ENCODE data around the gene TP53I13. TPM values are rescaled to one million over a fixed set of nuclear protein-coding genes. Genes with fewer than 3 reads are reported as not detected.

The TP53I13 gene
- total RNA-seq, 4 donors from 2014 or later: 119 to 188 (median 152) TPM

DNA sequence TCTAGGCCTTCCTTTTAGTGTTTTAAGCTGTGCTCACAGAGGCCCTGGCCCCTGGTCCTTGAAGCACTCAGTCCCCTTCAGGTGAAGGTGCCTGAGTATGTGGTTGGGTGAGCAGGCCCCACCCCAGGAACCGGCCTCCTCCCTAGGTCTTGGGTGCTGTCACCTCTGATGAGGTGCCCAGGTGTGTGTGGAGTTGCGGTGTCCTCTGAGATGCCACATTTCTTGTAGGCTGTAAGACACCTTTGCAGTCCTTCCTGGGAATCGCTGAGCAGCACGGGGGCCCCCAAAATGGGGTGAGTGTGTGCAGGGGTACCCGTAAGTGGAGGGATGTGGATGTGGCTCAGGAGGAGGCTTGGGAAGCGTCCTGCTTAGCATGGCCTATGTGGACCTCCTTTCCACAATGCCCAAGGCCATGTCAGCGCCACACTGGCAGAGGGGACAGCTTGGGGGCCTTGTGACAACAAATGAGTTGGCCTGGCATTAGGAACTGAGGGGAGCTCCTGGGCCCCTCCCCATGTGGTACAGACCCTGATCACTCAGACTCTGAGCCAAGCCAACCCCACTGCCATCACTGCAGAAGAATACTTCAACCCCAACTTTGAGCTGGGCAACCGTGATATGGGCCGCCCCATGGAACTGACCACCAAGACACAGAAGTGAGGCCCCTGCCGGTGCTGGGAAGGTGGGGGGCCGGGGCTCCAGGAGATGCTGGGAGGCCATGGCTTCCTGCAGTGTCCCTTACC lies 43.0 kb downstream of the TP53I13 start:
- no peak overlapping the region for H3K4me3 ChIP-seq
- H3K27ac ChIP-seq: no peak overlapping the region
- H3K27me3 ChIP-seq: no peaks in the 10 kb centered on the region
- peaks cover 0 to 37% (median 0%) of the 10 kb centered on the region in 3 donors for H3K36me3 ChIP-seq
- H3K9me3 ChIP-seq: no peaks in the 10 kb centered on the region
- no peak for DNase-seq (ENCODE audit: low spot score in 2 of 2)
- TF ChIP-seq EP300 (IDR thresholded peaks at IDR 0.05): no peak
- TF ChIP-seq, protein P1, sequence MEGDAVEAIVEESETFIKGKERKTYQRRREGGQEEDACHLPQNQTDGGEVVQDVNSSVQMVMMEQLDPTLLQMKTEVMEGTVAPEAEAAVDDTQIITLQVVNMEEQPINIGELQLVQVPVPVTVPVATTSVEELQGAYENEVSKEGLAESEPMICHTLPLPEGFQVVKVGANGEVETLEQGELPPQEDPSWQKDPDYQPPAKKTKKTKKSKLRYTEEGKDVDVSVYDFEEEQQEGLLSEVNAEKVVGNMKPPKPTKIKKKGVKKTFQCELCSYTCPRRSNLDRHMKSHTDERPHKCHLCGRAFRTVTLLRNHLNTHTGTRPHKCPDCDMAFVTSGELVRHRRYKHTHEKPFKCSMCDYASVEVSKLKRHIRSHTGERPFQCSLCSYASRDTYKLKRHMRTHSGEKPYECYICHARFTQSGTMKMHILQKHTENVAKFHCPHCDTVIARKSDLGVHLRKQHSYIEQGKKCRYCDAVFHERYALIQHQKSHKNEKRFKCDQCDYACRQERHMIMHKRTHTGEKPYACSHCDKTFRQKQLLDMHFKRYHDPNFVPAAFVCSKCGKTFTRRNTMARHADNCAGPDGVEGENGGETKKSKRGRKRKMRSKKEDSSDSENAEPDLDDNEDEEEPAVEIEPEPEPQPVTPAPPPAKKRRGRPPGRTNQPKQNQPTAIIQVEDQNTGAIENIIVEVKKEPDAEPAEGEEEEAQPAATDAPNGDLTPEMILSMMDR (IDR thresholded peaks at IDR 0.05): no peak
- WGBS, 2 donors: 93 to 99% methylated on average over 11 of the region's 11 CpGs
- H3K4me1 ChIP-seq: peaks cover 0 to 36% (median 30%) of the 10 kb centered on the region in 4 donors

GRCh38 chr17:29612094-29612403 lies 43.5 kb downstream of the TP53I13 start:
- Histone ChIP-seq H3K9me3 (no peaks in the 10 kb centered on the region), H3K4me1 (peaks cover 0 to 42% (median 35%) of the 10 kb centered on the region in 4 donors), H3K4me3 (no peak overlapping the region), H3K36me3 (peaks cover 0 to 37% (median 0%) of the 10 kb centered on the region in 3 donors), H3K27ac (no peak overlapping the region), H3K27me3 (no peaks in the 10 kb centered on the region)
- TF ChIP-seq POLR2A (IDR thresholded peaks at IDR 0.05) (no peak), EP300 (IDR thresholded peaks at IDR 0.05) (no peak)
- TF ChIP-seq, protein P1 (IDR thresholded peaks at IDR 0.05): no peak
- WGBS, 2 donors: 94% methylated on average over 9 to 12 of the region's 12 CpGs
- no peak for DNase-seq (ENCODE audit: low spot score in 2 of 2)

- H3K9me3 ChIP-seq: no peaks in the 10 kb centered on the region
- H3K36me3 ChIP-seq: peaks cover 0 to 35% (median 0%) of the 10 kb centered on the region in 3 donors
- TF ChIP-seq EP300 (IDR thresholded peaks at IDR 0.05) (no peak), POLR2A (IDR thresholded peaks at IDR 0.05) (no peak)
- TF ChIP-seq, protein P1 (IDR thresholded peaks at IDR 0.05): no peak
- peaks cover 0 to 5% of the 10 kb centered on the region in 2 donors for H3K27me3 ChIP-seq
- peak overlapping the region; percentile 25 to 89 (median 70) for H3K27ac ChIP-seq
- H3K4me3 ChIP-seq: peak overlapping the region in 3 of 4 donors; percentile 16 to 41 (median 18)
- 58 to 72% methylated on average over 56 to 69 of the region's 85 CpGs for WGBS, 2 donors
- peaks cover 0 to 47% (median 41%) of the 10 kb centered on the region in 4 donors for H3K4me1 ChIP-seq
- no peak for DNase-seq (ENCODE audit: low spot score in 2 of 2)
These were observed 44.1 kb downstream of the TP53I13 start for GRCh38 chr17:29612404-29613280.

- H3K27me3 ChIP-seq: peaks cover 0 to 5% of the 10 kb centered on the region in 2 donors
- H3K4me3 ChIP-seq: peak overlapping the region; percentile 13 to 41 (median 17)
- peaks cover 0 to 29% (median 0%) of the 10 kb centered on the region in 3 donors for H3K36me3 ChIP-seq
- no peaks in the 10 kb centered on the region for H3K9me3 ChIP-seq
- TF ChIP-seq EP300 (IDR thresholded peaks at IDR 0.05) (peak in 1 of 2 donors; percentile 73), POLR2A (IDR thresholded peaks at IDR 0.05) (peak; percentile 12 to 51)
- TF ChIP-seq, protein P1 (IDR thresholded peaks at IDR 0.05): peak; percentile 91 to 97 (median 96)
- WGBS, 2 donors: 3% methylated on average over 14 to 22 of the region's 50 CpGs
- peak overlapping the region; percentile 25 to 89 (median 70) for H3K27ac ChIP-seq
- peak; percentile 95 to 96 for DNase-seq (ENCODE audit: low spot score in 2 of 2)
- H3K4me1 ChIP-seq: peaks cover 0 to 55% (median 48%) of the 10 kb centered on the region in 4 donors
These were observed 44.9 kb downstream of the TP53I13 start for GRCh38 chr17:29613352-29613837.

Data from tibial nerve (tissue), 4 donors.